Measurements from ENCODE around the gene ALDH1A1. TPM values are rescaled to one million over a fixed set of nuclear protein-coding genes. Genes with fewer than 3 reads are reported as not detected.

Gene ALDH1A1
- total RNA-seq, 1 donor from 2014 or later, result not detected

- Mint-ChIP-seq H3K4me1 (peaks cover 7% of the 10 kb centered on the region), H3K27ac (no peak overlapping the region), H3K4me3 (no peak overlapping the region), H3K9me3 (no peaks in the 10 kb centered on the region), H3K36me3 (no peaks in the 10 kb centered on the region), H3K27me3 (ENCODE audit: insufficient read depth, low read depth) (peaks cover 2% of the 10 kb centered on the region)
- Histone ChIP-seq H2AFZ (replicated peaks) (no peak overlapping the region), H3K79me2 (ENCODE audit: low read depth) (no peaks in the 10 kb centered on the region), H3K27me3 (no peaks in the 10 kb centered on the region), H3K4me2 (no peak overlapping the region), H3F3A (ENCODE audit: low read depth) (peaks cover 4% of the 10 kb centered on the region), H3K27ac (no peak overlapping the region), H3K4me3 (no peak overlapping the region), H3K36me3 (no peaks in the 10 kb centered on the region), H3K9ac (no peak overlapping the region), H3K4me1 (peaks cover 8% of the 10 kb centered on the region), H3K9me3 (ENCODE audit: low read depth) (no peaks in the 10 kb centered on the region), H4K20me1 (ENCODE audit: low read depth) (no peaks in the 10 kb centered on the region)
- TF ChIP-seq CTCF (IDR thresholded peaks at IDR 0.05), result no peak
- TF ChIP-seq EZH2 (IDR thresholded peaks at IDR 0.05), result no peak
- no peak for TF ChIP-seq EZH2phosphoT487 (IDR thresholded peaks at IDR 0.05)
- no peak for DNase-seq (ENCODE audit: low spot score)
Observed at GRCh38 chr9:72921888-72922654, 30.8 kb downstream of the ALDH1A1 start.

- peaks cover 8% of the 10 kb centered on the region for H3K4me1 ChIP-seq
- no peak overlapping the region for H3K4me2 ChIP-seq
- no peak overlapping the region for H3K4me3 ChIP-seq
- no peak for DNase-seq (ENCODE audit: low spot score)
- Mint-ChIP-seq H3K27me3 (ENCODE audit: insufficient read depth, low read depth) (no peaks in the 10 kb centered on the region), H3K9me3 (no peaks in the 10 kb centered on the region), H3K27ac (no peak overlapping the region), H3K4me1 (peaks cover 7% of the 10 kb centered on the region), H3K36me3 (no peaks in the 10 kb centered on the region), H3K4me3 (no peak overlapping the region)
- H4K20me1 ChIP-seq (ENCODE audit: low read depth), result no peaks in the 10 kb centered on the region
- TF ChIP-seq EZH2phosphoT487 (IDR thresholded peaks at IDR 0.05) (no peak), CTCF (IDR thresholded peaks at IDR 0.05) (no peak), EZH2 (IDR thresholded peaks at IDR 0.05) (no peak)
- no peaks in the 10 kb centered on the region for H3K27me3 ChIP-seq
- H3F3A ChIP-seq (ENCODE audit: low read depth), result peaks cover 4% of the 10 kb centered on the region
- no peak overlapping the region for H3K27ac ChIP-seq
- H2AFZ ChIP-seq (replicated peaks), result no peak overlapping the region
- H3K36me3 ChIP-seq, result no peaks in the 10 kb centered on the region
- no peak overlapping the region for H3K9ac ChIP-seq
- no peaks in the 10 kb centered on the region for H3K9me3 ChIP-seq (ENCODE audit: low read depth)
- no peaks in the 10 kb centered on the region for H3K79me2 ChIP-seq (ENCODE audit: low read depth)
Observed at GRCh38 chr9:72919246-72919945, 33.5 kb downstream of the ALDH1A1 start.

- no peaks in the 10 kb centered on the region for H3K27me3 ChIP-seq
- no peak overlapping the region for H3K27ac Mint-ChIP-seq
- H3K27me3 Mint-ChIP-seq (ENCODE audit: insufficient read depth, low read depth), result no peaks in the 10 kb centered on the region
- no peaks in the 10 kb centered on the region for H3K79me2 ChIP-seq (ENCODE audit: low read depth)
- no peak overlapping the region for H3K9ac ChIP-seq
- no peak overlapping the region for H2AFZ ChIP-seq (replicated peaks)
- H3K4me2 ChIP-seq, result no peak overlapping the region
- H3F3A ChIP-seq (ENCODE audit: low read depth), result peaks cover 4% of the 10 kb centered on the region
- peaks cover 8% of the 10 kb centered on the region for H3K4me1 ChIP-seq
- no peaks in the 10 kb centered on the region for H3K9me3 ChIP-seq (ENCODE audit: low read depth)
- no peak for TF ChIP-seq EZH2phosphoT487 (IDR thresholded peaks at IDR 0.05)
- TF ChIP-seq EZH2 (IDR thresholded peaks at IDR 0.05), result no peak
- TF ChIP-seq CTCF (IDR thresholded peaks at IDR 0.05), result no peak
- H3K27ac ChIP-seq, result no peak overlapping the region
- no peaks in the 10 kb centered on the region for H4K20me1 ChIP-seq (ENCODE audit: low read depth)
- H3K36me3 Mint-ChIP-seq, result no peaks in the 10 kb centered on the region
- peaks cover 7% of the 10 kb centered on the region for H3K4me1 Mint-ChIP-seq
- no peak for DNase-seq (ENCODE audit: low spot score)
- H3K36me3 ChIP-seq, result no peaks in the 10 kb centered on the region
- H3K9me3 Mint-ChIP-seq, result no peaks in the 10 kb centered on the region
- no peak overlapping the region for H3K4me3 ChIP-seq
- H3K4me3 Mint-ChIP-seq, result no peak overlapping the region
Observed at GRCh38 chr9:72917892-72918509, 34.9 kb downstream of the ALDH1A1 start.

All from neural progenitor cell (in vitro differentiated cells).